Effector memory CD8-positive, alpha-beta T cell (primary cell): ENCODE results near the gene FAM13B.

ENCODE experiments used
- ATAC-seq: fragments of 150-1000 bp; cut with Tn5 transposase; replicated peaks from 2 replicates; pipeline ENCODE4 v1.10.0; 2021; ENCODE audit warnings: mild to moderate bottlenecking, moderate library complexity
- DNase-seq, 3 experiments: peaks; one replicate each; pipeline ENCODE4 v3.0.0; 2021
- H3K27ac Mint-ChIP-seq, 2 donors: one replicate each; pipeline ENCODE4 v1.8.0; 2022; ENCODE audit warnings: mild to moderate bottlenecking in 2 of 2, mixed read lengths in 2 of 2, moderate library complexity in 2 of 2
- H3K27me3 Mint-ChIP-seq, 2 donors: one replicate each; pipeline ENCODE4 v1.8.0; 2022; ENCODE audit warnings: mixed read lengths in 2 of 2
- H3K36me3 Mint-ChIP-seq: one replicate; pipeline ENCODE4 v1.8.0; 2022; ENCODE audit warnings: mild to moderate bottlenecking, moderate library complexity, mixed read lengths; ENCODE audit not compliant: insufficient read depth
- H3K4me1 Mint-ChIP-seq, 2 donors: one replicate each; pipeline ENCODE4 v1.8.0; 2022; ENCODE audit warnings: low read depth in 2 of 2, mixed read lengths in 2 of 2
- H3K4me3 Mint-ChIP-seq, 2 donors: one replicate each; pipeline ENCODE4 v1.8.0; 2022; ENCODE audit warnings: mild to moderate bottlenecking in 2 of 2, mixed read lengths in 2 of 2, moderate library complexity in 2 of 2
- H3K9me3 Mint-ChIP-seq, 2 donors: one replicate each; pipeline ENCODE4 v1.8.0; 2022; ENCODE audit warnings: mixed read lengths in 2 of 2

Gene FAM13B

DNA sequence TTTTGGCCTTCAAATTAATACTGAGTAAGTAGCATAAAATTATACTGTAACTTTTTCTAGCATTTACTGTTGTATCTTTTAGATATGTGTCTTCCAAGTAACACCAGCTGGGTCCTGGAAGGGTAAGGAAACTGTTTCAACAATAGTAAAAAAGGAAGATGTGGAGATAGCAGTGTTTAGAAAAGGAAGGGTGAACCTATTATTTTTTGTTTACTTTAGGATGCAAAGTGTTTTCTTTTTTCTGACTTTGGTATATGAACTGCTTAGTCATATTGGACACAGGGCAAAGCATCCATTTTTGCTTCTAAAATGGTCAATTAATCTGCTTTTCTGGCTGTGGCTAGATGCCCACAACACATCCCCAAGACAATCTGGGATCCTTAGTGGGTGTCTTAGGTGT is 138.3 kb downstream of the FAM13B start:
- Mint-ChIP-seq H3K9me3 (no peaks in the 10 kb centered on the region), H3K27me3 (peaks cover 8 to 19% of the 10 kb centered on the region in 2 donors), H3K4me1 (peaks cover 1 to 2% of the 10 kb centered on the region in 2 donors), H3K27ac (peak overlapping the region in 1 of 2 donors; percentile 59), H3K4me3 (no peak overlapping the region), H3K36me3 (no peaks in the 10 kb centered on the region)
- ATAC-seq (no peak), DNase-seq (no peak)

DNA sequence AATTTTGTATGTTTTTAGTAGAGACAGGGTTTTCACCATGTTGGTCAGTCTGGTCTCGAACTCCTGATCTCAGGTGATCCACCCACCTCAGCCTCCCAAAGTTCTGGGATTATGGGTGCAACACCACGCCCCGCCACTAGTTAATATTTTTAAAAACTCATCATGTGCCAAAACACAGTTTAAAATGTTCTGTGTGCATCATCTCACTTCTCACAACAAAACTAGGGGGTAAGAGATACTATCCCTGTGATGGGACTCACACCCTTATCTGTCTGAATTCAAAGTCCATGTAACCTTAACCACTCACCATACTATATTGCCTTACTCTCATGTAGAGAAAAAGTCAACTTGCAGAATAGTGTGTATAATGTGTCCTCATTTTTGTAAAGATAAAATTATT is 141.0 kb downstream of the FAM13B start:
- Mint-ChIP-seq H3K4me1 (peaks cover 7 to 17% of the 10 kb centered on the region in 2 donors), H3K9me3 (no peaks in the 10 kb centered on the region), H3K4me3 (no peak overlapping the region), H3K36me3 (peaks cover 8% of the 10 kb centered on the region), H3K27me3 (peaks cover 8 to 19% of the 10 kb centered on the region in 2 donors), H3K27ac (no peak overlapping the region)
- peak in 1 of 3 experiments; percentile 1 for DNase-seq
- ATAC-seq, result no peak

DNA sequence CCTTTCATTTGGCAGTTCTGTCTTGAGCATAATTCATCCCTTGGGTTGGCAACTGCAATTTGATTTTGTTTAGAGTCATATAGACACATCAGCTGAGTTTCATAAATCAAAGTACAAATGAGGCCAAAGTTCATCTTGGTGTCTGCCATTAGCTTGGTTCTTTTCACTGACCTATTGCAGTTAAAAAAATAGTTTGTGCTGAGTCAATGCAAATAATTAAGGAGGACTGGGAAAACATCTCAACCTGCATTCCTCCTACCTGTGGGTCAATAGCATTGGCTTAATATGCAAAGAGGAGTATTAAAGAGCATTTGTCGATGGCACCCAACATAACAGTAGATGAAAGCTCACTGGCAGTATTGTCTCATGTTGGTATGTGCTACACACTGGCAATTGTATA is 142.0 kb downstream of the FAM13B start:
- ATAC-seq (no peak), DNase-seq (no peak)
- H3K4me1 Mint-ChIP-seq, result peaks cover 7 to 17% of the 10 kb centered on the region in 2 donors
- no peaks in the 10 kb centered on the region for H3K9me3 Mint-ChIP-seq
- H3K4me3 Mint-ChIP-seq, result no peak overlapping the region
- peaks cover 8% of the 10 kb centered on the region for H3K36me3 Mint-ChIP-seq
- peaks cover 8 to 19% of the 10 kb centered on the region in 2 donors for H3K27me3 Mint-ChIP-seq
- H3K27ac Mint-ChIP-seq, result no peak overlapping the region

DNA sequence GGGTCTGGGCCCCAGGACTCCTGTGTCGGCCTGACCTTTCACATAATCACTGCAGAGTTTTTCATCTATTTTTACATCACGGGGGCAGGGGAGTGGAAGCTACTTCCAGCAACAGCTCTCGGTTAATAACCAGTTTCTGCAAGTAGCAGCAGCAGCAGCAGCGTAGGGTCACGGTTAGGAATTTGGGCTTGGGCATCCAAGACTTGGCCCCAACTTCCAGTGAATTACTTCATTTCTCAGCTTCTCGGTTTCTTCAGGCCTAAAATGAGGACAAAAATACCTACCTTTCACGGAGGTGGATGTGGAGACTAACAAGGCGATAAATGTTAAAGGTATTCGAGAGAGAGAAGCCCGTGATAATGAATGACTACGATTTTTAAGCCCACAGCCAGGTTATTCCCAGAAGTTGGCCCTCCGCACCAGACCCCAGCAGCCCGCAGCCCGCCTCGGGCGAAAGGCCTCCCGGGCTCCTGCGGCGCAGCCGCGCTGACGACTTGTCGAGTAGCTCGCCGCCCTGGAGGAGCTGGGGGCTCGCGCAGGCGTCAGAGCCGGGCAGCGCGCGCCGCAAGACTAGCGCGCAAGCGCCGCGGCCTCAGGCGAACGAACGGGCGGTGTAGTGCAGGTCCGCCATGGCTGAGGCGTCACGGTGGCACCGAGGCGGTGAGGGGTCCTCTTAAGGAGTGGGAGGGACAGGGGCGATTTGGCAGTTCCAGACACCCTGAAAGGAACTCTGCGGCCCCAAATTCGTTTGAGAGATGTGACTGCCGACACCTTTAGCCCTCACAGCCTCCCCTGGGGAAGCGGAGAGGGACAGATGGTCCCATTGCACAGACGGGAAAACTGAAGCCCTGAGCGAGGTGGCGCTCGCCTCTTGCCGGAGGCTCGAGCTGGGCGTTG is 143.8 kb downstream of the FAM13B start, which contains the start of gene PKD2L2:
TSS of gene PKD2L2 (plus strand) at position 595 of the 897 bp plus-strand sequence. CDS start at position 630, 35 bp downstream.
- Mint-ChIP-seq H3K4me1 (peaks cover 7 to 17% of the 10 kb centered on the region in 2 donors), H3K9me3 (no peaks in the 10 kb centered on the region), H3K27me3 (peaks cover 8 to 9% of the 10 kb centered on the region in 2 donors), H3K36me3 (peaks cover 8% of the 10 kb centered on the region), H3K27ac (peak within 1 kb of the TSS; percentile 89 to 95), H3K4me3 (peak within 1 kb of the TSS; percentile 78 to 83)
- peak; percentile 63 to 74 (median 67) for DNase-seq
- ATAC-seq, result peak; percentile 98

DNA sequence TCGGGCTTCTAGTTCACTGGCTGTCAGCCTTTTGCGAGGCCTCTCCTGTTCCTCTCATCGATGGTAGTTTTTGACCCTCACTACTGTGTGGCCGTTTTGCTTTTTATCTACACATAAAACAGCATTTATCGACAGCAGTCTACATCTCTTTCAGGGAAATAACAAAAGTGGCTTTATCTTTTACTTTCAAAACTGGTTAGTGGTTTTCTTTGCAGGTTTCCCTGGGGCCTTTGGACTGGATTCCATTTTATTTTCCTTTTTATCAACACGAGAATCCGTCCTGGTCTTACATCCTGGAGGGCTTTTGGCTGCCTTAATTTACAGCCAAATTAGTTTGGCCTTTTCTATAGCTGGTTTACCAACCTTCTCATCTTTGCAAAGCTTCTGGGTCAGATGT is 144.4 kb downstream of the FAM13B start:
- ATAC-seq, result no peak
- Mint-ChIP-seq H3K9me3 (no peaks in the 10 kb centered on the region), H3K4me1 (peaks cover 7 to 17% of the 10 kb centered on the region in 2 donors), H3K36me3 (peaks cover 8% of the 10 kb centered on the region), H3K27ac (peak overlapping the region; percentile 89 to 95), H3K4me3 (peak overlapping the region; percentile 78 to 83), H3K27me3 (peaks cover 4% of the 10 kb centered on the region in 2 donors)
- no peak for DNase-seq
